Measurements from ENCODE around the gene TTLL5.

TTLL5 gene

GRCh38 chr14:75969891-75970290 is 308.8 kb downstream of the TTLL5 start:
- Histone ChIP-seq H2BK5ac (ENCODE audit: low read depth, low read length, poor library complexity, severe bottlenecking) (no peak overlapping the region), H4K91ac (ENCODE audit: low read length) (no peak overlapping the region), H3K9ac (ENCODE audit: low read length) (no peak overlapping the region), H3K18ac (ENCODE audit: low read depth in 1 of 2, low read length in 2 of 2) (no peak overlapping the region), H2BK120ac (ENCODE audit: low read depth, low read length) (no peak overlapping the region), H3K23ac (ENCODE audit: low read length in 2 of 2) (no peak overlapping the region), H3K4me1 (ENCODE audit: control insufficient read depth, insufficient read depth, low read depth, low read length) (peaks cover 7% of the 10 kb centered on the region), H3K36me3 (ENCODE audit: control insufficient read depth in 1 of 2, insufficient read depth in 2 of 2, low read depth in 1 of 2, low read length in 2 of 2) (peaks cover 21 to 44% of the 10 kb centered on the region in 2 experiments), H2BK12ac (ENCODE audit: low read length in 2 of 2) (no peak overlapping the region), H3K79me1 (replicated peaks; ENCODE audit: low read length, poor library complexity, severe bottlenecking) (peaks cover 1% of the 10 kb centered on the region), H2AFZ (ENCODE audit: low read depth, low read length) (no peak overlapping the region), H3K14ac (ENCODE audit: low read length in 2 of 2) (no peak overlapping the region), H3K4me2 (ENCODE audit: low read length, poor library complexity, severe bottlenecking) (no peak overlapping the region), H3K27ac (ENCODE audit: low read length, poor library complexity, severe bottlenecking) (no peak overlapping the region), H4K8ac (ENCODE audit: low read length) (no peak overlapping the region), H2AK5ac (ENCODE audit: low read length, severe bottlenecking) (no peak overlapping the region), H3K4ac (ENCODE audit: low read depth in 1 of 2, low read length in 2 of 2) (no peak overlapping the region), H2BK15ac (ENCODE audit: low read depth, poor library complexity, severe bottlenecking) (no peak overlapping the region), H3K9me3 (ENCODE audit: control insufficient read depth, low read length) (no peaks in the 10 kb centered on the region), H3K4me3 (ENCODE audit: insufficient read depth in 1 of 2, low read depth in 1 of 2, low read length in 2 of 2) (no peak overlapping the region), H3K27me3 (ENCODE audit: control insufficient read depth in 1 of 2, insufficient read depth in 1 of 2, low read length in 2 of 2) (no peaks in the 10 kb centered on the region)
- 73% methylated on average over 8 of the region's 8 CpGs for WGBS
- no peak for DNase-seq

GRCh38 chr14:75970989-75971388 is 309.9 kb downstream of the TTLL5 start:
- Histone ChIP-seq H3K23ac (ENCODE audit: low read length in 2 of 2) (no peak overlapping the region), H2BK120ac (ENCODE audit: low read depth, low read length) (no peak overlapping the region)

GRCh38 chr14:75971509-75971908 is 310.5 kb downstream of the TTLL5 start:
- H3K23ac ChIP-seq (ENCODE audit: low read length in 2 of 2) = no peak overlapping the region
- H3K4me1 ChIP-seq (ENCODE audit: control insufficient read depth, insufficient read depth, low read depth, low read length) = peaks cover 7% of the 10 kb centered on the region
- WGBS = 94% methylated on average over 15 of the region's 15 CpGs
- H4K91ac ChIP-seq (ENCODE audit: low read length) = no peak overlapping the region
- H4K8ac ChIP-seq (ENCODE audit: low read length) = no peak overlapping the region
- no peaks in the 10 kb centered on the region for H3K27me3 ChIP-seq (ENCODE audit: control insufficient read depth in 1 of 2, insufficient read depth in 1 of 2, low read length in 2 of 2)
- DNase-seq = no peak
- H2BK120ac ChIP-seq (ENCODE audit: low read depth, low read length) = no peak overlapping the region
- no peak overlapping the region for H3K14ac ChIP-seq (ENCODE audit: low read length in 2 of 2)
- H3K79me1 ChIP-seq (replicated peaks; ENCODE audit: low read length, poor library complexity, severe bottlenecking) = peaks cover 2% of the 10 kb centered on the region
- H3K4me3 ChIP-seq (ENCODE audit: insufficient read depth in 1 of 2, low read depth in 1 of 2, low read length in 2 of 2) = no peak overlapping the region
- H2BK12ac ChIP-seq (ENCODE audit: low read length in 2 of 2) = no peak overlapping the region
- no peak overlapping the region for H2BK5ac ChIP-seq (ENCODE audit: low read depth, low read length, poor library complexity, severe bottlenecking)
- H3K9me3 ChIP-seq (ENCODE audit: control insufficient read depth, low read length) = no peaks in the 10 kb centered on the region
- no peak overlapping the region for H3K18ac ChIP-seq (ENCODE audit: low read depth in 1 of 2, low read length in 2 of 2)
- H2BK15ac ChIP-seq (ENCODE audit: low read depth, poor library complexity, severe bottlenecking) = no peak overlapping the region
- H2AK5ac ChIP-seq (ENCODE audit: low read length, severe bottlenecking) = no peak overlapping the region
- no peak overlapping the region for H2AFZ ChIP-seq (ENCODE audit: low read depth, low read length)
- no peak overlapping the region for H3K9ac ChIP-seq (ENCODE audit: low read length)
- H3K4me2 ChIP-seq (ENCODE audit: low read length, poor library complexity, severe bottlenecking) = no peak overlapping the region
- H3K4ac ChIP-seq (ENCODE audit: low read depth in 1 of 2, low read length in 2 of 2) = no peak overlapping the region
- H3K36me3 ChIP-seq (ENCODE audit: control insufficient read depth in 1 of 2, insufficient read depth in 2 of 2, low read depth in 1 of 2, low read length in 2 of 2) = peaks cover 17 to 28% of the 10 kb centered on the region in 2 experiments
- H3K27ac ChIP-seq (ENCODE audit: low read length, poor library complexity, severe bottlenecking) = no peak overlapping the region

More at GRCh38 chr14:75970989-75971388, 309.9 kb downstream of the TTLL5 start:
- Histone ChIP-seq H2AFZ (ENCODE audit: low read depth, low read length) (no peak overlapping the region), H3K4ac (ENCODE audit: low read depth in 1 of 2, low read length in 2 of 2) (no peak overlapping the region), H3K4me1 (ENCODE audit: control insufficient read depth, insufficient read depth, low read depth, low read length) (peaks cover 7% of the 10 kb centered on the region), H2AK5ac (ENCODE audit: low read length, severe bottlenecking) (no peak overlapping the region), H3K27me3 (ENCODE audit: control insufficient read depth in 1 of 2, insufficient read depth in 1 of 2, low read length in 2 of 2) (no peaks in the 10 kb centered on the region), H3K79me1 (replicated peaks; ENCODE audit: low read length, poor library complexity, severe bottlenecking) (peaks cover 1% of the 10 kb centered on the region), H3K14ac (ENCODE audit: low read length in 2 of 2) (no peak overlapping the region), H3K36me3 (ENCODE audit: control insufficient read depth in 1 of 2, insufficient read depth in 2 of 2, low read depth in 1 of 2, low read length in 2 of 2) (peaks cover 19 to 33% of the 10 kb centered on the region in 2 experiments), H2BK12ac (ENCODE audit: low read length in 2 of 2) (no peak overlapping the region), H3K18ac (ENCODE audit: low read depth in 1 of 2, low read length in 2 of 2) (no peak overlapping the region), H3K9ac (ENCODE audit: low read length) (no peak overlapping the region), H3K4me2 (ENCODE audit: low read length, poor library complexity, severe bottlenecking) (no peak overlapping the region), H3K27ac (ENCODE audit: low read length, poor library complexity, severe bottlenecking) (no peak overlapping the region), H3K4me3 (ENCODE audit: insufficient read depth in 1 of 2, low read depth in 1 of 2, low read length in 2 of 2) (no peak overlapping the region), H4K8ac (ENCODE audit: low read length) (no peak overlapping the region), H4K91ac (ENCODE audit: low read length) (no peak overlapping the region), H3K9me3 (ENCODE audit: control insufficient read depth, low read length) (no peaks in the 10 kb centered on the region), H2BK15ac (ENCODE audit: low read depth, poor library complexity, severe bottlenecking) (no peak overlapping the region), H2BK5ac (ENCODE audit: low read depth, low read length, poor library complexity, severe bottlenecking) (no peak overlapping the region)
- WGBS = 87% methylated on average over 9 of the region's 9 CpGs
- no peak for DNase-seq

- Histone ChIP-seq H3K4me3 (ENCODE audit: insufficient read depth in 1 of 2, low read depth in 1 of 2, low read length in 2 of 2) (no peak overlapping the region), H3K36me3 (ENCODE audit: control insufficient read depth in 1 of 2, insufficient read depth in 2 of 2, low read depth in 1 of 2, low read length in 2 of 2) (peaks cover 10 to 15% of the 10 kb centered on the region in 2 experiments), H2BK15ac (ENCODE audit: low read depth, poor library complexity, severe bottlenecking) (no peak overlapping the region), H3K23ac (ENCODE audit: low read length in 2 of 2) (no peak overlapping the region), H3K27ac (ENCODE audit: low read length, poor library complexity, severe bottlenecking) (no peak overlapping the region), H3K4me1 (ENCODE audit: control insufficient read depth, insufficient read depth, low read depth, low read length) (peaks cover 7% of the 10 kb centered on the region), H3K9me3 (ENCODE audit: control insufficient read depth, low read length) (no peaks in the 10 kb centered on the region), H3K27me3 (ENCODE audit: control insufficient read depth in 1 of 2, insufficient read depth in 1 of 2, low read length in 2 of 2) (no peaks in the 10 kb centered on the region), H2BK120ac (ENCODE audit: low read depth, low read length) (no peak overlapping the region), H4K8ac (ENCODE audit: low read length) (no peak overlapping the region), H4K91ac (ENCODE audit: low read length) (no peak overlapping the region), H3K4me2 (ENCODE audit: low read length, poor library complexity, severe bottlenecking) (no peak overlapping the region), H3K4ac (ENCODE audit: low read depth in 1 of 2, low read length in 2 of 2) (no peak overlapping the region), H2AFZ (ENCODE audit: low read depth, low read length) (no peak overlapping the region), H2BK12ac (ENCODE audit: low read length in 2 of 2) (no peak overlapping the region), H3K9ac (ENCODE audit: low read length) (no peak overlapping the region), H2BK5ac (ENCODE audit: low read depth, low read length, poor library complexity, severe bottlenecking) (no peak overlapping the region), H3K14ac (ENCODE audit: low read length in 2 of 2) (no peak overlapping the region), H2AK5ac (ENCODE audit: low read length, severe bottlenecking) (no peak overlapping the region), H3K79me1 (replicated peaks; ENCODE audit: low read length, poor library complexity, severe bottlenecking) (peaks cover 6% of the 10 kb centered on the region), H3K18ac (ENCODE audit: low read depth in 1 of 2, low read length in 2 of 2) (no peak overlapping the region)
- no peak for DNase-seq
- 58% methylated on average over 7 of the region's 7 CpGs for WGBS
Observed at GRCh38 chr14:75972801-75973421, 311.9 kb downstream of the TTLL5 start.
